ENCODE results near the gene EYS.

The EYS gene

GRCh38 chr6:64074981-64075380, 1632.0 kb downstream of the EYS start:
- H3K36me3 ChIP-seq (ENCODE audit: control insufficient read depth in 2 of 2, insufficient read depth in 2 of 2, low read length in 2 of 2), result no peaks in the 10 kb centered on the region
- no peaks in the 10 kb centered on the region for H3K4me1 ChIP-seq (ENCODE audit: control insufficient read depth in 2 of 2, insufficient read depth in 2 of 2, low read length in 2 of 2)
- H3K9me3 ChIP-seq (ENCODE audit: control insufficient read depth in 2 of 2, low read length in 2 of 2), result no peaks in the 10 kb centered on the region
- no peaks in the 10 kb centered on the region for H3K27me3 ChIP-seq (ENCODE audit: control insufficient read depth in 2 of 2, insufficient read depth in 2 of 2, low read length in 2 of 2)
- no peak overlapping the region for H3K27ac ChIP-seq (ENCODE audit: low read depth in 2 of 2, low read length in 2 of 2)
- H3K9ac ChIP-seq (ENCODE audit: low read depth in 1 of 2, low read length in 2 of 2), result no peak overlapping the region
- no peak overlapping the region for H3K4me3 ChIP-seq (ENCODE audit: low read length in 2 of 2)

GRCh38 chr6:64072686-64073085, 1634.3 kb downstream of the EYS start:
- Histone ChIP-seq H3K27ac (ENCODE audit: low read depth in 2 of 2, low read length in 2 of 2) (no peak overlapping the region), H3K4me3 (ENCODE audit: low read length in 2 of 2) (no peak overlapping the region), H3K9me3 (ENCODE audit: control insufficient read depth in 2 of 2, low read length in 2 of 2) (no peaks in the 10 kb centered on the region), H3K4me1 (ENCODE audit: control insufficient read depth in 2 of 2, insufficient read depth in 2 of 2, low read length in 2 of 2) (no peaks in the 10 kb centered on the region), H3K27me3 (ENCODE audit: control insufficient read depth in 2 of 2, insufficient read depth in 2 of 2, low read length in 2 of 2) (no peaks in the 10 kb centered on the region), H3K36me3 (ENCODE audit: control insufficient read depth in 2 of 2, insufficient read depth in 2 of 2, low read length in 2 of 2) (no peaks in the 10 kb centered on the region), H3K9ac (ENCODE audit: low read depth in 1 of 2, low read length in 2 of 2) (no peak overlapping the region)

GRCh38 chr6:64064919-64065318, 1642.1 kb downstream of the EYS start:
- no peaks in the 10 kb centered on the region for H3K36me3 ChIP-seq (ENCODE audit: control insufficient read depth in 2 of 2, insufficient read depth in 2 of 2, low read length in 2 of 2)
- no peaks in the 10 kb centered on the region for H3K27me3 ChIP-seq (ENCODE audit: control insufficient read depth in 2 of 2, insufficient read depth in 2 of 2, low read length in 2 of 2)
- H3K4me1 ChIP-seq (ENCODE audit: control insufficient read depth in 2 of 2, insufficient read depth in 2 of 2, low read length in 2 of 2), result no peaks in the 10 kb centered on the region
- H3K9me3 ChIP-seq (ENCODE audit: control insufficient read depth in 2 of 2, low read length in 2 of 2), result no peaks in the 10 kb centered on the region
- no peak overlapping the region for H3K4me3 ChIP-seq (ENCODE audit: low read length in 2 of 2)
- no peak overlapping the region for H3K9ac ChIP-seq (ENCODE audit: low read depth in 1 of 2, low read length in 2 of 2)
- H3K27ac ChIP-seq (ENCODE audit: low read depth in 2 of 2, low read length in 2 of 2), result no peak overlapping the region

- Histone ChIP-seq H3K4me3 (ENCODE audit: low read length in 2 of 2) (no peak overlapping the region), H3K27ac (ENCODE audit: low read depth in 2 of 2, low read length in 2 of 2) (no peak overlapping the region), H3K4me1 (ENCODE audit: control insufficient read depth in 2 of 2, insufficient read depth in 2 of 2, low read length in 2 of 2) (no peaks in the 10 kb centered on the region), H3K9ac (ENCODE audit: low read depth in 1 of 2, low read length in 2 of 2) (no peak overlapping the region), H3K36me3 (ENCODE audit: control insufficient read depth in 2 of 2, insufficient read depth in 2 of 2, low read length in 2 of 2) (no peaks in the 10 kb centered on the region), H3K27me3 (ENCODE audit: control insufficient read depth in 2 of 2, insufficient read depth in 2 of 2, low read length in 2 of 2) (no peaks in the 10 kb centered on the region), H3K9me3 (ENCODE audit: control insufficient read depth in 2 of 2, low read length in 2 of 2) (no peaks in the 10 kb centered on the region)
Observed at GRCh38 chr6:64062960-64063683, 1643.9 kb downstream of the EYS start.

- H3K4me1 ChIP-seq (ENCODE audit: control insufficient read depth in 2 of 2, insufficient read depth in 2 of 2, low read length in 2 of 2), result no peaks in the 10 kb centered on the region
- no peak overlapping the region for H3K27ac ChIP-seq (ENCODE audit: low read depth in 2 of 2, low read length in 2 of 2)
- no peak overlapping the region for H3K9ac ChIP-seq (ENCODE audit: low read depth in 1 of 2, low read length in 2 of 2)
- H3K27me3 ChIP-seq (ENCODE audit: control insufficient read depth in 2 of 2, insufficient read depth in 2 of 2, low read length in 2 of 2), result no peaks in the 10 kb centered on the region
- H3K36me3 ChIP-seq (ENCODE audit: control insufficient read depth in 2 of 2, insufficient read depth in 2 of 2, low read length in 2 of 2), result no peaks in the 10 kb centered on the region
- H3K9me3 ChIP-seq (ENCODE audit: control insufficient read depth in 2 of 2, low read length in 2 of 2), result no peaks in the 10 kb centered on the region
- no peak overlapping the region for H3K4me3 ChIP-seq (ENCODE audit: low read length in 2 of 2)
Observed at GRCh38 chr6:64054861-64055260, 1652.2 kb downstream of the EYS start.

- H3K4me1 ChIP-seq (ENCODE audit: control insufficient read depth in 2 of 2, insufficient read depth in 2 of 2, low read length in 2 of 2), result no peaks in the 10 kb centered on the region
- no peaks in the 10 kb centered on the region for H3K36me3 ChIP-seq (ENCODE audit: control insufficient read depth in 2 of 2, insufficient read depth in 2 of 2, low read length in 2 of 2)
- H3K4me3 ChIP-seq (ENCODE audit: low read length in 2 of 2), result no peak overlapping the region
- H3K9me3 ChIP-seq (ENCODE audit: control insufficient read depth in 2 of 2, low read length in 2 of 2), result no peaks in the 10 kb centered on the region
- H3K9ac ChIP-seq (ENCODE audit: low read depth in 1 of 2, low read length in 2 of 2), result no peak overlapping the region
- H3K27me3 ChIP-seq (ENCODE audit: control insufficient read depth in 2 of 2, insufficient read depth in 2 of 2, low read length in 2 of 2), result no peaks in the 10 kb centered on the region
- no peak overlapping the region for H3K27ac ChIP-seq (ENCODE audit: low read depth in 2 of 2, low read length in 2 of 2)
Observed at GRCh38 chr6:64050590-64050989, 1656.4 kb downstream of the EYS start.

GRCh38 chr6:64049736-64050135, 1657.3 kb downstream of the EYS start:
- H3K4me3 ChIP-seq (ENCODE audit: low read length in 2 of 2), result no peak overlapping the region
- no peak overlapping the region for H3K27ac ChIP-seq (ENCODE audit: low read depth in 2 of 2, low read length in 2 of 2)
- no peaks in the 10 kb centered on the region for H3K9me3 ChIP-seq (ENCODE audit: control insufficient read depth in 2 of 2, low read length in 2 of 2)
- H3K36me3 ChIP-seq (ENCODE audit: control insufficient read depth in 2 of 2, insufficient read depth in 2 of 2, low read length in 2 of 2), result no peaks in the 10 kb centered on the region
- no peak overlapping the region for H3K9ac ChIP-seq (ENCODE audit: low read depth in 1 of 2, low read length in 2 of 2)
- no peaks in the 10 kb centered on the region for H3K27me3 ChIP-seq (ENCODE audit: control insufficient read depth in 2 of 2, insufficient read depth in 2 of 2, low read length in 2 of 2)
- H3K4me1 ChIP-seq (ENCODE audit: control insufficient read depth in 2 of 2, insufficient read depth in 2 of 2, low read length in 2 of 2), result no peaks in the 10 kb centered on the region

- Histone ChIP-seq H3K27me3 (ENCODE audit: control insufficient read depth in 2 of 2, insufficient read depth in 2 of 2, low read length in 2 of 2) (no peaks in the 10 kb centered on the region), H3K9ac (ENCODE audit: low read depth in 1 of 2, low read length in 2 of 2) (no peak overlapping the region), H3K4me3 (ENCODE audit: low read length in 2 of 2) (no peak overlapping the region), H3K9me3 (ENCODE audit: control insufficient read depth in 2 of 2, low read length in 2 of 2) (no peaks in the 10 kb centered on the region), H3K4me1 (ENCODE audit: control insufficient read depth in 2 of 2, insufficient read depth in 2 of 2, low read length in 2 of 2) (no peaks in the 10 kb centered on the region), H3K27ac (ENCODE audit: low read depth in 2 of 2, low read length in 2 of 2) (no peak overlapping the region), H3K36me3 (ENCODE audit: control insufficient read depth in 2 of 2, insufficient read depth in 2 of 2, low read length in 2 of 2) (no peaks in the 10 kb centered on the region)
Observed at GRCh38 chr6:64046746-64047208, 1660.2 kb downstream of the EYS start.

GRCh38 chr6:64041373-64041772, 1665.7 kb downstream of the EYS start:
- no peaks in the 10 kb centered on the region for H3K36me3 ChIP-seq (ENCODE audit: control insufficient read depth in 2 of 2, insufficient read depth in 2 of 2, low read length in 2 of 2)
- no peak overlapping the region for H3K4me3 ChIP-seq (ENCODE audit: low read length in 2 of 2)
- no peaks in the 10 kb centered on the region for H3K4me1 ChIP-seq (ENCODE audit: control insufficient read depth in 2 of 2, insufficient read depth in 2 of 2, low read length in 2 of 2)
- no peaks in the 10 kb centered on the region for H3K9me3 ChIP-seq (ENCODE audit: control insufficient read depth in 2 of 2, low read length in 2 of 2)
- no peak overlapping the region for H3K9ac ChIP-seq (ENCODE audit: low read depth in 1 of 2, low read length in 2 of 2)
- H3K27ac ChIP-seq (ENCODE audit: low read depth in 2 of 2, low read length in 2 of 2), result no peak overlapping the region
- H3K27me3 ChIP-seq (ENCODE audit: control insufficient read depth in 2 of 2, insufficient read depth in 2 of 2, low read length in 2 of 2), result no peaks in the 10 kb centered on the region

- H3K4me3 ChIP-seq (ENCODE audit: low read length in 2 of 2), result no peak overlapping the region
- no peaks in the 10 kb centered on the region for H3K4me1 ChIP-seq (ENCODE audit: control insufficient read depth in 2 of 2, insufficient read depth in 2 of 2, low read length in 2 of 2)
- no peaks in the 10 kb centered on the region for H3K27me3 ChIP-seq (ENCODE audit: control insufficient read depth in 2 of 2, insufficient read depth in 2 of 2, low read length in 2 of 2)
- no peak overlapping the region for H3K9ac ChIP-seq (ENCODE audit: low read depth in 1 of 2, low read length in 2 of 2)
- no peaks in the 10 kb centered on the region for H3K9me3 ChIP-seq (ENCODE audit: control insufficient read depth in 2 of 2, low read length in 2 of 2)
- no peak overlapping the region for H3K27ac ChIP-seq (ENCODE audit: low read depth in 2 of 2, low read length in 2 of 2)
- H3K36me3 ChIP-seq (ENCODE audit: control insufficient read depth in 2 of 2, insufficient read depth in 2 of 2, low read length in 2 of 2), result no peaks in the 10 kb centered on the region
Observed at GRCh38 chr6:64040113-64040512, 1666.9 kb downstream of the EYS start.
